Neural crest cell (in vitro differentiated cells): ENCODE measurements around the gene RERE. TPM values are rescaled to one million over a fixed set of nuclear protein-coding genes. Genes with fewer than 3 reads are reported as not detected.
"Not testable (repeated sequence)": the region's sequence is repeated elsewhere in the genome, so short reads cannot be mapped to it uniquely, and the experiment has no call there.

ENCODE experiments used
- DNase-seq: peaks from one replicate; pipeline ENCODE4 v3.0.0; 2021; ENCODE audit warnings: low read depth, mixed read lengths, low spot score
- H3K27ac Mint-ChIP-seq: one replicate; pipeline ENCODE4 v1.8.0; 2021; ENCODE audit warnings: mild to moderate bottlenecking, mixed read lengths; ENCODE audit not compliant: unreplicated experiment
- H3K27me3 Mint-ChIP-seq: 2 replicates; pipeline ENCODE4 v1.8.0; 2021; ENCODE audit warnings: low read depth, mild to moderate bottlenecking, mixed read lengths
- H3K36me3 Mint-ChIP-seq: 2 replicates; pipeline ENCODE4 v1.8.0; 2021; ENCODE audit warnings: low read depth, mild to moderate bottlenecking, mixed read lengths
- H3K4me1 Mint-ChIP-seq: 2 replicates; pipeline ENCODE4 v1.8.0; 2021; ENCODE audit warnings: mixed read lengths
- H3K4me3 Mint-ChIP-seq: one replicate; pipeline ENCODE4 v1.8.0; 2021; ENCODE audit warnings: mild to moderate bottlenecking, mixed read lengths
- H3K9me3 Mint-ChIP-seq: 2 replicates; pipeline ENCODE4 v1.8.0; 2021; ENCODE audit warnings: mixed read lengths
- CTCF ChIP-seq: fragments of 200-600 bp; sonication (generic); conservative IDR thresholded peaks from 2 replicates; pipeline ENCODE4 v1.5.0; 2021; ENCODE audit warnings: antibody characterized with exemption, mild to moderate bottlenecking
- total RNA-seq: library from RNA; stranded (reverse); gene quantifications from 2 replicates; pipeline ENCODE4 v1.2.1, GENCODE V29; 2021

Gene RERE
- total RNA-seq, 1 donor from 2014 or later, result 122 TPM

GRCh38 chr1:8625491-8625890, 191.9 kb downstream of the RERE start:
- no peak for DNase-seq
- no peaks in the 10 kb centered on the region for H3K9me3 Mint-ChIP-seq
- H3K4me3 Mint-ChIP-seq, result no peak overlapping the region
- no peaks in the 10 kb centered on the region for H3K36me3 Mint-ChIP-seq
- peaks cover 66% of the 10 kb centered on the region for H3K4me1 Mint-ChIP-seq
- no peak for TF ChIP-seq CTCF
- no peaks in the 10 kb centered on the region for H3K27me3 Mint-ChIP-seq
- no peak overlapping the region for H3K27ac Mint-ChIP-seq

- not testable (repeated sequence) for H3K9me3 Mint-ChIP-seq, H3K4me3 Mint-ChIP-seq, H3K27ac Mint-ChIP-seq, H3K36me3 Mint-ChIP-seq, DNase-seq, H3K27me3 Mint-ChIP-seq
- H3K4me1 Mint-ChIP-seq, result peaks cover 58% of the 10 kb centered on the region
Measured at GRCh38 chr1:8623651-8624192, 193.7 kb downstream of the RERE start.

GRCh38 chr1:8621785-8622348, 195.6 kb downstream of the RERE start:
- not testable (repeated sequence) for H3K36me3 Mint-ChIP-seq, H3K4me3 Mint-ChIP-seq, H3K27me3 Mint-ChIP-seq, H3K27ac Mint-ChIP-seq, DNase-seq, H3K9me3 Mint-ChIP-seq
- peaks cover 60% of the 10 kb centered on the region for H3K4me1 Mint-ChIP-seq

- DNase-seq, H3K27me3 Mint-ChIP-seq, H3K36me3 Mint-ChIP-seq, H3K9me3 Mint-ChIP-seq: not testable (repeated sequence)
- Mint-ChIP-seq H3K4me3 (peak overlapping the region; percentile 1), H3K27ac (peak overlapping the region; percentile 31), H3K4me1 (peaks cover 53% of the 10 kb centered on the region)
Measured at GRCh38 chr1:8621034-8621582, 196.3 kb downstream of the RERE start.

GRCh38 chr1:8619917-8620502, 197.4 kb downstream of the RERE start:
- not testable (repeated sequence) for H3K27me3 Mint-ChIP-seq, H3K9me3 Mint-ChIP-seq, DNase-seq, H3K36me3 Mint-ChIP-seq, H3K4me3 Mint-ChIP-seq, H3K27ac Mint-ChIP-seq
- peaks cover 47% of the 10 kb centered on the region for H3K4me1 Mint-ChIP-seq

- peaks cover 46% of the 10 kb centered on the region for H3K4me1 Mint-ChIP-seq
- not testable (repeated sequence) for H3K27ac Mint-ChIP-seq, H3K9me3 Mint-ChIP-seq, DNase-seq, H3K27me3 Mint-ChIP-seq, H3K36me3 Mint-ChIP-seq, H3K4me3 Mint-ChIP-seq
Measured at GRCh38 chr1:8619419-8619818, 198.0 kb downstream of the RERE start.

- not testable (repeated sequence) for H3K27ac Mint-ChIP-seq, H3K27me3 Mint-ChIP-seq, DNase-seq, H3K9me3 Mint-ChIP-seq, H3K36me3 Mint-ChIP-seq, H3K4me3 Mint-ChIP-seq
- peaks cover 35% of the 10 kb centered on the region for H3K4me1 Mint-ChIP-seq
Measured at GRCh38 chr1:8616791-8617190, 200.6 kb downstream of the RERE start.

GRCh38 chr1:8611634-8612515, 205.6 kb downstream of the RERE start:
- peak overlapping the region; percentile 59 for H3K27ac Mint-ChIP-seq
- not testable (repeated sequence) for H3K4me1 Mint-ChIP-seq, DNase-seq, H3K9me3 Mint-ChIP-seq, H3K27me3 Mint-ChIP-seq, H3K4me3 Mint-ChIP-seq, H3K36me3 Mint-ChIP-seq
